Fibroblast of the aortic adventitia (primary cell): ENCODE measurements around the gene NBEA. TPM values are rescaled to one million over a fixed set of nuclear protein-coding genes. Genes with fewer than 3 reads are reported as not detected.

Experiments
- DNase-seq: peaks from one replicate; pipeline ENCODE4 v3.0.0-alpha.2; 2010; ENCODE audit warnings: low read depth
- H3K4me3 ChIP-seq: 2 replicates; pipeline ENCODE4 v1.5.1; 2011; ENCODE audit warnings: low read depth, mild to moderate bottlenecking, control low read depth, low read length, moderate library complexity
- CTCF ChIP-seq: IDR thresholded peaks from 2 replicates; pipeline ENCODE4 v1.5.1; 2011; ENCODE audit warnings: mild to moderate bottlenecking, low read length, control low read depth, inconsistent platforms; ENCODE audit not compliant: insufficient read depth
- total RNA-seq: library from RNA; depleted of rRNA; stranded (reverse); fragments of >200 nt; gene quantifications from 2 replicates; pipeline ENCODE4 v1.2.3, GENCODE V29; 2012; ENCODE audit warnings: low replicate concordance

Gene NBEA
- total RNA-seq, 1 donor: 6.9 TPM

- no peak for TF ChIP-seq CTCF
- DNase-seq: no peak
- no peak overlapping the region for H3K4me3 ChIP-seq
Measured at GRCh38 chr13:35530147-35530546, 588.1 kb downstream of the NBEA start.

- no peak for TF ChIP-seq CTCF
- DNase-seq: peak; percentile 12
- H3K4me3 ChIP-seq: no peak overlapping the region
Measured at GRCh38 chr13:35530581-35530980, 588.5 kb downstream of the NBEA start.

GRCh38 chr13:35531526-35531925 lies 589.5 kb downstream of the NBEA start:
- no peak for DNase-seq
- TF ChIP-seq CTCF: no peak
- no peak overlapping the region for H3K4me3 ChIP-seq

- no peak for TF ChIP-seq CTCF
- DNase-seq: no peak
- no peak overlapping the region for H3K4me3 ChIP-seq
Measured at GRCh38 chr13:35534343-35534742, 592.3 kb downstream of the NBEA start.

DNA sequence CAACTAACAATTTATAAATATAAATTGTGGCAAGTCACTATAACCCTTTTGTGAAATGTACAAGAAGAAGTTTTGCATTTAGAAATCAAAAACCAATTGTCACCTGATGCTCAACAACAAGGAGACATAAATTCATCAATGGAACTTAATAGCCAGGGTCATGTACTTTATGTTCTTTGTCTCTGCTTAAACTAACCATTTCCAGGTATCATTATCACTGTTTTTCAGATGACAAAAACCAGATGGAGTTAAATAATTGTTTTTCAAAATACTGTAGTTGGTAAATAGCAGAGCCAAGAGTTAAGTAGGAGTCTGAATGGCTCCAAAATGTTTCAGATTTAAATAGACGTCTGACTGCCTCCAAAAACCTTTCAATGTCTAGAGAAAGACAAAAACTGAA lies 606.7 kb downstream of the NBEA start:
- DNase-seq: no peak
- TF ChIP-seq CTCF: no peak
- H3K4me3 ChIP-seq: no peak overlapping the region

DNA sequence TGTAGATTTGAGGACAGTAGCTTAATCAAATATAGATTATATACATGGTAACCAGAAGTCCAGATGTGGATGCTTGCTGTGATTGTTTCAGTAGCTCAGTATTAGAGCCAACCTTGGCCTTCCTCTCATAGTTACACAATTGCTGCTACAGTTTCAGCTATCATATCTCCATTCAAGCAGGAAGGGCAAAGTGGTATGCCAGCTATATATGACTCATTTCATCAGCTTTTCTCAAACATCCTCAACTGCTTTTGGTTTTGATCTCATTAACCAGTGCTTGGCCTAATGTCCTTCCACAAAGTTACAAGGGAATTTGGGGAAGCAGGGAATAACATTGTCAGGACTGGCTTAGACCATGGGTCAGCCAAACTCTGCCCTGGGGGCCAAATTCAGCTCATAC lies 607.4 kb downstream of the NBEA start:
- no peak overlapping the region for H3K4me3 ChIP-seq
- DNase-seq: peak; percentile 68
- TF ChIP-seq CTCF: no peak

GRCh38 chr13:35552172-35552844 lies 610.2 kb downstream of the NBEA start:
- H3K4me3 ChIP-seq: no peak overlapping the region
- DNase-seq: peak; percentile 37
- no peak for TF ChIP-seq CTCF
